ES-I3 (cell line): ENCODE measurements around the gene C1orf105.
"Not testable (repeated sequence)": the region's sequence is repeated elsewhere in the genome, so short reads cannot be mapped to it uniquely, and the experiment has no call there.

Source experiments
- H3K36me3 ChIP-seq: 2 replicates; pipeline ENCODE4 v1.6.1; 2013; ENCODE audit warnings: mild to moderate bottlenecking, low read length, control low read depth, moderate library complexity; ENCODE audit not compliant: insufficient read depth
- H3K4me1 ChIP-seq: 2 replicates; pipeline ENCODE4 v1.6.1; 2013; ENCODE audit warnings: mild to moderate bottlenecking, control low read depth, low read length; ENCODE audit not compliant: insufficient read depth
- H3K9ac ChIP-seq: 2 replicates; pipeline ENCODE4 v1.6.1; 2013; ENCODE audit warnings: low read depth, mild to moderate bottlenecking, low read length, moderate library complexity
- H3K9me3 ChIP-seq: 2 replicates; pipeline ENCODE4 v1.6.1; 2013; ENCODE audit warnings: mild to moderate bottlenecking, low read length, moderate library complexity; ENCODE audit not compliant: control insufficient read depth, insufficient read depth

C1orf105 gene

GRCh38 chr1:172420385-172420784 is at the start of gene C1orf105:
Gene C1orf105, plus strand, starts transcription at chr1:172420685. Its CDS starts 201 bp downstream, at chr1:172420886.
- Histone ChIP-seq H3K9ac (no peak within 1 kb of the TSS), H3K4me1 (peaks cover 28% of the 10 kb centered on the region), H3K36me3 (no peaks in the 10 kb centered on the region), H3K9me3 (no peaks in the 10 kb centered on the region)

- not testable (repeated sequence) for H3K4me1 ChIP-seq, H3K36me3 ChIP-seq, H3K9me3 ChIP-seq, H3K9ac ChIP-seq
These were observed 48.8 kb upstream of the C1orf105 start for GRCh38 chr1:172371646-172372045.

GRCh38 chr1:172373864-172374263 is 46.6 kb upstream of the C1orf105 start:
- Histone ChIP-seq H3K4me1 (no peaks in the 10 kb centered on the region), H3K9me3 (no peaks in the 10 kb centered on the region), H3K36me3 (no peaks in the 10 kb centered on the region), H3K9ac (no peak overlapping the region)

GRCh38 chr1:172375211-172375631 is 45.3 kb upstream of the C1orf105 start:
- no peaks in the 10 kb centered on the region for H3K4me1 ChIP-seq
- H3K36me3 ChIP-seq: no peaks in the 10 kb centered on the region
- H3K9ac ChIP-seq: no peak overlapping the region
- no peaks in the 10 kb centered on the region for H3K9me3 ChIP-seq

GRCh38 chr1:172376431-172376830 is 44.1 kb upstream of the C1orf105 start:
- H3K4me1 ChIP-seq: peaks cover 8% of the 10 kb centered on the region
- no peak overlapping the region for H3K9ac ChIP-seq

GRCh38 chr1:172377565-172377964 is 42.9 kb upstream of the C1orf105 start:
- Histone ChIP-seq H3K4me1 (peaks cover 15% of the 10 kb centered on the region), H3K9me3 (no peaks in the 10 kb centered on the region), H3K9ac (no peak overlapping the region), H3K36me3 (no peaks in the 10 kb centered on the region)

More at GRCh38 chr1:172376431-172376830, 44.1 kb upstream of the C1orf105 start:
- Histone ChIP-seq H3K36me3 (no peaks in the 10 kb centered on the region), H3K9me3 (no peaks in the 10 kb centered on the region)

- no peaks in the 10 kb centered on the region for H3K36me3 ChIP-seq
- no peaks in the 10 kb centered on the region for H3K9me3 ChIP-seq
- no peak overlapping the region for H3K9ac ChIP-seq
- peaks cover 20% of the 10 kb centered on the region for H3K4me1 ChIP-seq
These were observed 42.2 kb upstream of the C1orf105 start for GRCh38 chr1:172378109-172378760.

GRCh38 chr1:172380441-172381244 is 39.8 kb upstream of the C1orf105 start:
- H3K4me1 ChIP-seq: peaks cover 35% of the 10 kb centered on the region
- no peaks in the 10 kb centered on the region for H3K9me3 ChIP-seq
- no peaks in the 10 kb centered on the region for H3K36me3 ChIP-seq
- no peak overlapping the region for H3K9ac ChIP-seq

GRCh38 chr1:172381946-172382345 is 38.5 kb upstream of the C1orf105 start:
- no peaks in the 10 kb centered on the region for H3K36me3 ChIP-seq
- no peaks in the 10 kb centered on the region for H3K9me3 ChIP-seq
- peaks cover 35% of the 10 kb centered on the region for H3K4me1 ChIP-seq
- no peak overlapping the region for H3K9ac ChIP-seq

GRCh38 chr1:172382406-172382805 is 38.1 kb upstream of the C1orf105 start:
- Histone ChIP-seq H3K9ac (no peak overlapping the region), H3K9me3 (no peaks in the 10 kb centered on the region), H3K36me3 (no peaks in the 10 kb centered on the region)

GRCh38 chr1:172382990-172383389 is 37.5 kb upstream of the C1orf105 start:
- peaks cover 35% of the 10 kb centered on the region for H3K4me1 ChIP-seq

More at GRCh38 chr1:172382406-172382805, 38.1 kb upstream of the C1orf105 start:
- H3K4me1 ChIP-seq: peaks cover 35% of the 10 kb centered on the region

GRCh38 chr1:172383536-172383935 is 36.9 kb upstream of the C1orf105 start:
- Histone ChIP-seq H3K36me3 (no peaks in the 10 kb centered on the region), H3K9ac (no peak overlapping the region), H3K9me3 (no peaks in the 10 kb centered on the region), H3K4me1 (peaks cover 35% of the 10 kb centered on the region)

More at GRCh38 chr1:172382990-172383389, 37.5 kb upstream of the C1orf105 start:
- Histone ChIP-seq H3K36me3 (no peaks in the 10 kb centered on the region), H3K9ac (no peak overlapping the region), H3K9me3 (no peaks in the 10 kb centered on the region)

- Histone ChIP-seq H3K4me1 (peaks cover 35% of the 10 kb centered on the region), H3K9me3 (no peaks in the 10 kb centered on the region), H3K9ac (no peak overlapping the region), H3K36me3 (no peaks in the 10 kb centered on the region)
These were observed 35.8 kb upstream of the C1orf105 start for GRCh38 chr1:172384656-172385055.

GRCh38 chr1:172386046-172386445 is 34.4 kb upstream of the C1orf105 start:
- H3K4me1 ChIP-seq: peaks cover 40% of the 10 kb centered on the region
- H3K36me3 ChIP-seq: no peaks in the 10 kb centered on the region
- no peaks in the 10 kb centered on the region for H3K9me3 ChIP-seq
- H3K9ac ChIP-seq: no peak overlapping the region

GRCh38 chr1:172388490-172388889 is 32.0 kb upstream of the C1orf105 start:
- Histone ChIP-seq H3K36me3 (no peaks in the 10 kb centered on the region), H3K9ac (no peak overlapping the region), H3K9me3 (no peaks in the 10 kb centered on the region), H3K4me1 (peaks cover 28% of the 10 kb centered on the region)
